CD4-positive, alpha-beta T cell treated with Interleukin-6 at 100 ng/mL for 8 hours (primary cell): Measurements from ENCODE around the gene EVC.

Experiments used
- DNase-seq: peaks from one replicate; pipeline ENCODE4 v3.0.0-alpha.2; 2020; ENCODE audit warnings: mixed read lengths, low spot score

EVC gene

DNA sequence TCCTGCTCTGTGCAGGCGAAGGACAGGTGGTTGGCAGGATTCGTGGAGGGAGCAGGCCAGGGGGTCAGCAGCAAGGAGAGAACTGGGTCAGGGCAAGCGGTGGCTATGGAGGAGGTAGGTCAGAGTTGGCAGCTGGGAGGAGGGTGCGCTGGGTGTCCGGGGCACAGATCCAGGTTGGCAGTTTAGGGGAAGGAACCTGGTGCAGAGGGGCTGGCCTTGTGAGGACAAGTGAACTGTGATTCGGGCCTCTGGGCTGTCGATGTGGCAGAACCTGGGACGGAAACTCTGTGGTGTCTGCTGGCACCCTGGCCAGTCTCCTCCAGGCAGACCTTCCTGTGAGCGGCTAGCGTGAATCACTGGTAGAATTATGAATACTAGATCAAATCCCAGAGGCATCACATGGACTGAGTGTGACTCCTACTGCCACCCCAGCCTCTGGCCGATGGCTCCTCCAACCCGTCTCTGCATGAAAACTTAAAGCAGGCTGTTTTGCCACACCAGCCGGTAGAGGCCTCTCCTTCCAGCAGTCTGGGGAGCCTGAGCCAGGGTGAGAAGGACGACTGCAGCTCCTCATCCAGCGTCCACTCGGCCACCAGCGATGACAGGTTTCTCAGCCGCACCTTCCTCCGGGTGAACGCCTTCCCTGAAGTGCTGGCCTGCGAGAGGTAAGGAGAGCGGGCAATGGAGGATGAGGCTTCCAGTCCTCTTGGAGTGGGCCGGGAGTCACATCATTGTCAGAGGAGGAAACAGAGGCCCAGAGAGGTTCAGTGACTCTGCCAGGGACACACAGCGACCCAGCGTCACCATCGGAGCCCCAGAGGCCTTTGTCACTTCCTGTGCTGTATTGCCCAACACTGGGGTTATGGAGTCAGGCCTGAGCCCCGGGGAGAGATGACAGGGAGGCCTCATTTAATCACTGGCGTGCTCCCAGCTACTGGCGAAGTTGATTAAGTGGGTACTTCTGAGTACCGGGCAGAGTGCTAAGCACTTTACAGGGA, 20.3 kb downstream of the EVC start:
- DNase-seq, result no peak

DNA sequence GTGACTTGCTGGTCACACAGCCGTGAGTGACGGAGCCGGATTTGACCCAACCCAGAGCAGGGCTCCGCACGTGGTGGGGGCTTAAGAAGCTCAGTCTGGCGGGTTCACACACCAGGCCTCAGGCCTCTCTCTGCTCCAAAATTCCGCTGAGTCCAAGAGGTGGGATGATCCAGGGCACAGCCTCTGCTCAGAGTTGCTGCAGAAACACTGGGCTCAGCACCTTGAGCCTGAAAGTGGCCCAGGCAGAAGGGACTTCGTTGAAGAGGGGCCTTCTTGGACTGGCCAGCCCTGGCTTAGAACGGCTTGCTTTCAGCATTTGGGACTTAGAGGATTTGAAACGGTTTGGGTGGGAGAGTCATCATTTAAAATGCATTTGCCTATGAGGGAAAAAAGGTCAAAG, 21.2 kb downstream of the EVC start:
- no peak for DNase-seq

DNA sequence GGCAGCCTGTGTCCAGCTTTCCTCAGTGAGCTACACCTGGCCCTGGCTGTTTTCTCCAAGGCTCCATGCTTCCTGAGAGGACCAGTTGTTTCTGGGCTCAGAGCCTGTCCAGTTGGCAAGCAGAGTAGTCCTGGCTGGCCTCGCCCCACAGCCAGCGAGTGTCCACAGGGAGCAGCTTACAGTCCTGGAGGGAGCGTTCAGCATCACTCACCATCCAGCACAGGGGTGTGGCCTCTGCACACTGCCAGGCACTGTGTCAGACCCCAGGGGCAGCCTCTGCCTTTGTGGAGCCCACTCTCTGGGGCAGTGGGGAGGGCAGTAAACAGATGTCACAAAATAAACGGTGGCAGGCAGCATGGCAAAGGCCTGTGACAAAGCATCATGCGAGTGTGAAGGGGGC, 23.9 kb downstream of the EVC start:
- DNase-seq, result no peak

DNA sequence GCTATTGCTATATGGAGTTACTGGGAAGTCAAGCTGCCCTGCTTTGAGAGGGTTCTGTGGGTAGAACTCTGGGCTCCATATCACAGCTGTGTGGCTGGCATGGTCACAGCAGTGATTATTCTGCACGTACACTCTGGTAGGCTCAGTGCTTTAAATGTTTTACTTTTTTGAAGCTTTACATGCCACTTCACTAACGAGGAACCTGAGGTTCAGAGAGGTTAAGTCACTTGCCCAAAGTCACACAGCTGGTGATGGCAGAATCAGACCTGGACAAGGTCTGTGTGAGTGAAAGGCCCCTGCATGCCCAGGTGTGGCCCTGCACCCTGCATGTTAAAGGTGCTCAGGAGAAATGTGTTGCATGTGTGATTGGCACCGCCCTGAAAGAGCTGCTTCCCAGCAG, 24.5 kb downstream of the EVC start:
- no peak for DNase-seq

DNA sequence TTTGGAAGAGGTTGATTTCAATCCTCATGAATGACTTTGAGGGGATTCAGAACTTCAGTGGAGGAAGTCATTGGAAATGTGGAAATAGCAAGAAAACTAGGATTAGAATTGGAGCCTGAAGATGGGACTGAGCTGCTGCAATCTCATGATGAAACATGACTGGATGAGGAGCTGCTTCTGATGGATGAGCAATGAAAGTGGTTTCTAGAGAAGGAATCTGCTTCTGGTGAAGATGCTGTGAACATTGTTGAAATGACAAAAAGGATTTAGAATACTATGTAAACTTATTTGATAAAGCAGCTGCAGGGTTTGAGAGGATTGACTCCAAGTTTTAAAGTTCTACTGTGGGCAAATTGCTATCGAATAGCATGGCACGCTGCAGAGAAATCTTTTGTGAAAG, 27.1 kb downstream of the EVC start:
- no peak for DNase-seq

DNA sequence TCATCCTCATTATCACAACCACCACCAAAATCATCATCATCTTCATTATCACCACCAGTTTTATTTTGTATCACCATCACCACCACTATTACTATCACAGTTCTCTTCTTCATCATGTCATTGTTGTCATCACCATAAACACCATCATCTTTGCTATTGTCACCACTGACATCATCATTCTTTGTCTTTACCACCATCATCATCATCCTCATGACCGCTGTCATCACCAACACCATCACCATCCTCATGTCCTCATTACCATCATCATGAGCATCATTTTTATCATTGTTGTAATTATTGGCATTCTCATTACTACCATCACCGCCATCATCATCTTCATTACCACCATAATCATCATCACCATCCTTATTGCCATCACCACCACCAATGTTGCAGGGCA, 31.4 kb downstream of the EVC start:
- DNase-seq, result no peak

DNA sequence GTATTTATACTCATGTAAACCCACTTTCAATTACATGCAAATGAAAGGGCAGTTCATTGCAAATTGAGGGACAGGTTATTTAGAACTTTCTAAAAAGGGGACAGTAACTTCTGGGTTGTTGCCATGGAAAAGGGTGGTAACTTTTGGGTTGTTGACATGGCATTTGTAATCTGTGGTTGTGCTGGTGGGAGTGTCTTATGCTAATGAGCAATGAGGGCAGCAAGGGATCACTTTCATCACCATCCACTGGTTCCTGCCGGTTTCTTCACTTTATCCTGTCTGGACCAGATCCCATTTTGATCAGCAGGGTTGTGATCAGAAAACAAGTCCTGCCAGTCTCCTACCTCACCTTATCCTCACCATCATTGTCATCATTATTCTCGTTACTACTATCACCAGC, 32.0 kb downstream of the EVC start:
- no peak for DNase-seq

DNA sequence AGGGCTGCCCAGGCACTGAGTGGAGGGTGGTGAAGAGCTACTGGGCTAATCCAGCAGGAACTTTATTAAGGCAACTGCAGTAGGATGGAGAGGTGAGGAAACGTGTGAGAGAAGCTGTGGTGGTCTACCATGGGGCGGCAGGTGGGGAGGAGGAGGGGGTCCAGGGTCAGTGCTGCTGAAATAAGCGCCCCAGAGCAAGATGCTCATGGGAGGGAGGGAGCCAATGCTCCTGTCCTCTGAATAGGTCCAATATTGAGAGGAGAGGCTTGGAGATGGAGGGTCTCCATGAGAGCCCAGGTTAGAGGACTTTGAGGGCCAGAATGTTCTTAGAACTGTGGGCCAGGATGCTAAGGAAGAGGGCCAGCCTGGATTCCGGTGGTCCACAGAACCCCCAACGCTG, 35.2 kb downstream of the EVC start:
- no peak for DNase-seq

DNA sequence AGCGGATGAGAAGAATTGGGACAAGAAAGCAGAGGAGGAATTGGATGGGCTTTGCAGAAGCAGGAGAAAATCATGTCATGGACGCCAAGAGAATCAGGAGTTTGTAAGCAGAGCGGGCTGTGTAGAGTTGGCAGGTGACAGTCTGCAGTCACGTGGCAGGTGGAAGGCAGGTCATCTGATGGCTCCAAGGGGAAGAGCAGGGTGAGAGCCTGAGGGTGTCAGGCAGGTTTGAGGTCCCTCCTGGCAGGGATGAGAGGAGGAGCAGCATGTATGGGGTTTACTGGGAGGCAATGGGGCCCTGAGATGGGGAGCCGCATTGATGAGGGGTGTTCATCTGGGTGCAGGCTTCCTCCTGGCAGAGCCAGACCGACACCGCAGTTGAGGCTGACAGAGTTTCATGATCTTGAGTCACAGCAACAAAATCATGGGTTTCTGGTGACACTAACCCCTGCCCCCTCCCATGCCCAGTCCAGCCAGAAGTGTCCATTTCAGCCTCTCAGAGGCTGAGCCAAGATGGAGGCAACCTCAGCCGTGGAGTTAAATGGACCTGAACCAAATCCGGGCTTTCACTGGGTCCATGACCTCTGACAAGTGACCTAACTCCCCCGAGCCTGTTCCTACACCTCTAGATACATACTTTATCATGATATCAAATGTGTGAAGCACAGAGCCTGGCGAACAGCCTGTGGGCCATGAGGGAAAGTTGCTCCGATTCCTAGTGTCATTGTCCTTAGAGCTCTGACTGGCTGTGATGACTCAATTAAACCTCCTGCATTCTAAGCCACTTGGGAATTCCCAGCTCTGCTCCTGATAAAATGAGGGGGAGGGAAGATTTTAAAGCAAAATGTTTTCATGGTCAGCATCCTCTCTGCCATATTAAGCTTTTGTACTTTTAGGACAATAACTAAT, 36.1 kb downstream of the EVC start:
- no peak for DNase-seq

DNA sequence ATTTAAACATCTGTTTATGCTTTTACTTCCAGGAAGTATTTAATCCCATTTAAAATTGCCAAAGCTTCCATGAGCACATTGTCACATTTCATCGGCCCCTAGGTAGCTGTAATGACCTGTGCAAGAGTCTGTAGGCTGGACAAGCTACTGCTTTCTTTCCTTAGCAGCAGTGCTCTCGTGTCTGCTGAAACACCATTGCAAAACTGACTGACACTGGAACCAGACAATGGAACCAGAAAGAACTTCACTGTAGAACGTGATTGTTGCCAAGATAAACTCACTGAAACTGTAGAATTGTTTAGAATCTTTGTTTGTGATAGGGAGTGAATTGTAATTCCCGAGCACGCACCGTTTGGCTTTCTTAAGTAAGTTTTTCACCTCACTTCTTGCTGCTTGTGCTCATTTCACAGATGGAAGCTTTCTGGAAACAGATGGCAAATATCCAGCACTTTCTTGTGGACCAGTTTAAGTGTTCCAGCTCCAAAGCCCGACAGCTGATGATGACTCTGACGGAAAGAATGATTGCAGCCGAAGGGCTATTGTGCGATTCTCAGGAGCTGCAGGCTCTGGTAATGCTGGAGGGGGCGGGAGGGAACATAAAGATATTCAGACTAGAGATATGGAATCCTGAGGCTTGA, 36.9 kb downstream of the EVC start:
- DNase-seq, result no peak

DNA sequence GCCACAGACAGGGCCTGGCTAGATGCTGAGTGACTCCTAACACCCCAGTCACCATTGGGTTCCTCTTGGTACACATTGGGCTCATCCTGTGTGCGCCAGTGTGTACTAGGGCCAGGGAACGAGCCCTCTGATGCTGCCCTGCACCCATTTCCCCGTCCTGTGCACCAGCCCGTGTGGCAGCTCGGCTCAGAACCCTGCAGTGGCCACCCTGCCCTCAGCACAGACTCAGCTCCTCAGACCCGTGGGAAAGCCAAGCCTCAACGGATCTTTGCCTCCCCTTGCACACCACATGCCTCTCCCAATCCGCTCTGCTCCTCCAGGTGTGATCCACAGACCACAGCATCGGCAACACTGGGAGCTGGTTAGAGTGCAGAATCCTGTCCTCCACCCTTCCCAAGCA, 38.6 kb downstream of the EVC start:
- DNase-seq, result no peak

DNA sequence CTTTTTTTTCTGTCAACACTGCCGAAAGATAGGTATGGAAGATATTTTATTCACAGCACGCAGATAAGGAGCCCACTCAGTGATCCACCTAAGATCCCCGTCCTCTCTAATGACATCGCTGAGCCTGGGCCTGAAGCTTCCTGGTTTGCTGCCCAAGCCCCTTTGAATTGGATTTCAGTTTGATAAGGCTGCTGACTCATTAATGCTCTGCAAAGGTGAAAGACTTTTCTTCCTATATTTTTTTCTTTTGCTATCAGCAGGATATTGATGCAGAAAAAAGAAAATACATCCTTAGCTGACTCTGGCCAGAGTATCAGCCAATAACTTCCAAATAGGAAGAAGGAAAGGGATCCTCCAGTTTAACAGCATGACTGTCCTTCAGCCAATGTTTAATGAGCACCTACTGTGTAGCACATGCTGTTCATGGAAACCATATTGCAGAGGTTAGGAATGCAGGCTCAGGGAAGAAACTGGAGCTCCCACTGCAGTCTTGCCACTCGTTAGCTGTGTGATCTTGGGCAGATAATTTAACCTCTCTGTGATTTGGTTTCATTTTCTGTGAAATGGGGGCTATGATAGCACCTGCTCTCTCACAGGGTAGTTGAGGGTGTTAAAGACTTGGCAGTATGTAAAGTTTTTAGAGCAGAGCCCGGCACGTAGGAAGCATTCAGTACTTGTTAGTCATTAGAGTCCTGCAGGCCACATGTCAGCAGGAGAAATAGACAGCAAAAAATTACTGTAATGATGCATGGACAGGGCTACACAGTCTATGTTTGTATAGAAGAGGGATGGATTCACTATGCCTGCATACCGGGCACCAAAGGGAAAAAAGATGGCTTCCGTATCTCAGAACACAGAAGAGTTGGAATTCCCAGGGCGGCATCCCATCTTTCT, 39.3 kb downstream of the EVC start:
- DNase-seq, result no peak

DNA sequence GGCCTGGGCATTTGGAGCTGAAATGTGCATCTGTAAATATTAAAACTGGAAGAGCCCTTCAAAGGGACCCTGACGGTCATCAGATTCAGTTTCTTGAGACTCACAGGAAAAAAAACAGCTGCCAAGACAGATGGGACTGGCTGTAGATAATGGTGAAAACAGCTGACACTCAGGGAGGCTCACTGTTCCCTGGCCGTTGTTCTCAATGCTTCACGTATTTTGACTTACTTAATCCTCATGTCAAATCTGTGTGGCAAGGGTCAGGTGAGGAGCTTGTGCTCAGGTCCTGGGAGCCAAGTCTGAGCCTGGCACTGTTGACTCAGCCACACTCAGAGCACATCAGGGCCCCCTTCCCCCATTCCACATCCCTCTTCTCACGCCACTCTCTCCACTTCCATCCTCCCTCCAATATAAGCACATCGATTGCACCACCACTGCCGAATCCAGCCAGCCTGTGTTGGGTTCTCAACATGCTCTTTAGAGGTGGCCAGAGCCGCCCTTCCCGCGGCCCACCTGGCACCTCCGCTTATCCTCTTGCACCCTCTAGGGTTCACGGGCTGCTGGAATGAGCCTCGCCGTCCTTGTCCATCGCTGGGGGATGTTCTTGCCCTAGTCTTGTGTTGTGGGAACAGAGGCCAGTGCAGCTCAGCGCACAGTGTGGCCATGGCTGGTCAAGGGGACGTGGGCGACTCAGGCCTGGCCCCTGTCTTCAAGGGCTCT, 40.1 kb downstream of the EVC start:
- DNase-seq, result no peak

DNA sequence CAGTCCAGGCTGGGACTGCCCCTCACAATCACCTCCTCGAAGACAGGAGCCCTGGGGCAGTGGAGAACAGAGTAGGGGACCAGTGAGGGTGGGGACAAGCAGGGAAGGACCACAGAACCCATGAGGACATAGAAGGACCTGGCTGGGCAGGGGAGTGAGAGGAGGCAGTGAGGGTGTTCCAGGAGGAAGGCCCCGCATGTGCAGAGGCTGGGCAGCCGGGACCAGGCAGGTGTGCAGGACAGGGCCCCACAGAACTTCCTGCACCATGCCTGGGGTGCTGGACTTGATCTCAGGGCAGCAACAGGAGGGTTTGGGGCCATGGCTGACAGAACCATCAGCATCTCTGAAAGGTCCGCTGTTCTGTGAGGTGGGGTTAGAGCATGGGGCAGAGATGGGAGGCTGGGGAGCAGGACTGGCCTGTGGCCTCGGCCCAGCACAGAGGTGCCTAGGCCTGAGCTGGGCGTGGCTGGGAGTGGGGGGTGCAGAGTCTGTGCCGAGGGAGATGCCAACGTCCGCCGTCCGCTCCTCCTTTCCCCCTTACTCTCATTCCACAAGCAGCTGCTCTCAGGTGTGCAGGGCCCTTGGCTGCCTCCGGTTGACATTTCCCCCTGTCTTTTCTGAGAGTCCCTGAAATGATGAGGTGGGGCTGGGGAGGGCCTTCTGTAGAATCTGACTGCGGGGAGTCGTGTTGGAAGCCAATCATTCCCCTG, 40.8 kb downstream of the EVC start:
- DNase-seq, result no peak

DNA sequence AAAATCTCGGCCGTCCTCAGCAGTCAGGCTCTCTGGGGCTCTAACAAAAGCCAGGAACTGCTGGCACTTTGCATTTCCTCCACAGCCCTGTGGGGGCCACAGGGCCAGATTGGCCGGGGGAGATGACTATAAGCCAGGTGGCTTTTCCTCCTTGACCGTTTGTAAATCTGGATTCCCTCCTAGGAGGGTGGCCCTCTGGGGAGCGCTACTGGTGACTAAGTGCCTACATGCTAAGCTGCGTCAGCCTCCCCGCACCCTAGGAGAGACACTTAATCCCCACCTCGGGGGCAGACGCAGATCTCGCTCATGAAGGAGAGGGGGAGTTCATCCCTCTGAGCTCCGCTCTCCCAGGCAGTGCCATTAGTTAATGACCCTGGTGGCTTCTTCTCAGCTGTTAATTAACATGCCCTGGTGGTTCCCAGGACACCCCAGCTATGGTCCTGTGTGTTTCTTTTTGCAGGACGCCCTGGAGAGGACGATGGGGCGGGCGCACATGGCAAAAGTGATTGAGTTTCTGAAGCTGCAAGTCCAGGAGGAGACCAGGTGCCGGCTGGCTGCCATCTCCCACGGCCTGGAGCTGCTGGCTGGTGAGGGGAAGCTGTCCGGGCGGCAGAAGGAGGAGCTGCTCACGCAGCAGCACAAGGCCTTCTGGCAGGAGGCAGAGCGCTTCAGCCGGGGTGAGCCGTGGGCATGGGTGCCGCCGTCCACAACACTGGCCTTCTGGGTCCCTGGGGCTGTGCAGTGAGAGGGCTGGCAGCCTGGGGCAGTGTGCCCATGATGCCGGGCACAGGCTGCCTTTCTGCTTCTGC, 41.6 kb downstream of the EVC start:
- DNase-seq, result no peak

DNA sequence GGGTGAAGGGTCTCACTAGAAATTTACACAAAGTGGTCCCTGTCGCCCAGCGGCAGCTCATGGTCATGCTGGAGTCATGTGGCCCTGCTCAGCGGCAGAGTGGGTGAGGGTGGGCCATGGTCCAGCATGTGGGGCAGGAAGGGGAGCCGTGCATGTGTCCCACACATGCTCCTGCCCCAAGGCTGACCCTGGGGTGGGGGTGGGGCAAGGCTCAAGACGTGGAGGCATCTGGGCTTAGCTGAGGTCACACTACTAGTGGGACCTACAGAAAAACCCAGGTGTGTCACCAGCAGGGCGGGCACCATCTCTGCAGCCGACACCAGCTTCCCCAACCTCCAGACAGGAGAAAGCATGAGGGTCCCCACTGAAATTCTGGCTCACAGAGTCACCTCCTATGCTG, 42.4 kb downstream of the EVC start:
- no peak for DNase-seq

DNA sequence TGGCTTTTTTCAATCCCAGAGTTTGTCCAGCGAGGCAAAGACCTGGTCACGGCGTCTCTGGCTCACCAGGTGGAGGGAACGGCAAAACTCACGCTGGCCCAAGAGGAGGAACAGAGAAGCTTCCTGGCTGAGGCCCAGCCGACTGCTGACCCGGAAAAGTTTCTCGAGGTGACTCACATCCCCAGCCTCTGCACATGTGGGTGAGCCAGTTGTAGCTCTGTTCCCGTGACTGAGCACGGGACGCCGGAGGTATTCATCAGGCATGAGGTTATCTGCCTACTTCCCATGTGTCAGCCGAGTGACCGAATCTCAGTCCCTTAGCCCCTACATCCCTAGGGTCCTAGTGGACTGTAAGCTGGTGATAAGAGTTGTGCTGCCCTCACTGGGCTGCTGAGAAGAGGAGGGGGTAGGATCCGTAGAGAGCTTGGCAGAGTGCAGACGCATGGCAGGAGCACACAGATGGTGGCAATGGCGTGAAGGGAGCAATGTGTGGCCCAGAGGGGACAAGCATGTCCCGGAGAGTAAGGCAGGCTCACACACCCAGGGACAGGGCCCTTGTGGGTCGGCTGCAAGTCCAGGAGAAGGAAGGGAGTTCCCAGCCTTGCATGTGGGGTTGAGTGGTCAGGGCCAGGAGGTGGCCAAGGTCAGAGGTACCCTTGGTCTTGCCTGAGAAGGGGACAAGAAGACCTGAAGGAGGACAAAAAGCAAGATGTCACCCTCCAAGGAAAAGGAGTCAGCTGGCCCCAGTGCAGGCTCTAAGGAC, 42.9 kb downstream of the EVC start:
- DNase-seq, result no peak

DNA sequence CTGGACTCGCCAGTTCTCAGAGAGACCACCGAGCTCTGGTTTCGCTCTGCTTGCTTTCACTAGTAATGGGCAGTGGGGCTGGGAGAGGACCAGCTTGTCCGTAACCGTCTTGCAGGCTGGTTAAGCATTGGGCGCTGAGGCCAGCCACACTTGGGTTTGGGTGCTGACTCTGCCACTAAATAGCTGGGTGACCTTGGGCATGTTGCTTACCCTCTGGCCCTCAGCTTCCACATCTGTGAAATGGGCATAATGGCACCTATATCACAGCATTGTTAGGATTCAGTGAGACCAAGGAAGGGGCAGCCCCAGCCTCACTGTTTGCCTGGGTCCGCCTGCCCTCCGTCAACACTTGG, 43.5 kb downstream of the EVC start:
- no peak for DNase-seq

DNA sequence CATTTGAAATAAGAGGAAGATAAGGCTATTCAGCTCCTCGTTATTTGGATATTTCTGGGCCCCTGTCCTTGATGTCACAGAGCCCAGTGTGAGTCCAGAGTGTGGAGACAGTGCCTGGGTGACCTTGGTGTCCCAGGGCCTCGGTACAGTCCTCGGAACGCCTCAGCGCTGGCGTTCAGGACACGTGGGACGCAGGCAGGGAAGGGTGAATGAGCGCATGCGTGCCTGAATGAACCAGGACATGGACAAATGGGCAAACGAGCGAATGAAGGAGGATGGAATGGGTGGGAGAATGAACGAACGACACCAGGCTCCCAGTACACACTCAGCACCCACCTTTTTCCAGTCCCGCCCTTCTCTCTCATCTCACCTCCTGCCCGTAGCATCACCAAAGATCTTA, 44.2 kb downstream of the EVC start:
- no peak for DNase-seq
